ENCODE data around the gene PTTG1. TPM values are rescaled to one million over a fixed set of nuclear protein-coding genes. Genes with fewer than 3 reads are reported as not detected.
"Not testable (repeated sequence)": the region's sequence is repeated elsewhere in the genome, so short reads cannot be mapped to it uniquely, and the experiment has no call there.

The PTTG1 gene
- total RNA-seq, 1 donor from 2014 or later = 32.2 TPM

DNA sequence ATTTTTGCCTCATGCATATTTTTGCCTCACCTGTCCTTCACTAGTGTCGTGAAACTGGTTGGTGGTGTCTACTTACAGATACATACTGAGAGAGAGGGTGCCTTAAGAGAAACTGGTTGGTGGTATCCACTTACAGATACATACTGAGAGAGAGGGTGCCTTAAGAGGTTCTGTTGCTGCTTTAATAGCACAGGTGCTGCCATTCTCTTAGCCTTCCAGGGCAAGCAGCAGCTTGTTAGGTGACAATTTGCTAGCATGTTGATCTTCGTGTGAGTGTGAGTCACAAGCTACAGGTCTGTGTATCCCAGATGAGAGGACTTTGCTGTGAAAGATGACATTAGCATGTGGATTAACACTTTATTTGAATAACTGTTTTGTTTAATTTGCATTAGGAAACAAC is 1.4 kb downstream of the PTTG1 start:
- DNase-seq = no peak

GRCh38 chr5:160427607-160428006 is 6.0 kb downstream of the PTTG1 start:
- no peak for DNase-seq

GRCh38 chr5:160432196-160432595 is 10.5 kb downstream of the PTTG1 start:
- no peak for DNase-seq

- DNase-seq = no peak
These were observed 11.1 kb downstream of the PTTG1 start for GRCh38 chr5:160432787-160433186.

DNA sequence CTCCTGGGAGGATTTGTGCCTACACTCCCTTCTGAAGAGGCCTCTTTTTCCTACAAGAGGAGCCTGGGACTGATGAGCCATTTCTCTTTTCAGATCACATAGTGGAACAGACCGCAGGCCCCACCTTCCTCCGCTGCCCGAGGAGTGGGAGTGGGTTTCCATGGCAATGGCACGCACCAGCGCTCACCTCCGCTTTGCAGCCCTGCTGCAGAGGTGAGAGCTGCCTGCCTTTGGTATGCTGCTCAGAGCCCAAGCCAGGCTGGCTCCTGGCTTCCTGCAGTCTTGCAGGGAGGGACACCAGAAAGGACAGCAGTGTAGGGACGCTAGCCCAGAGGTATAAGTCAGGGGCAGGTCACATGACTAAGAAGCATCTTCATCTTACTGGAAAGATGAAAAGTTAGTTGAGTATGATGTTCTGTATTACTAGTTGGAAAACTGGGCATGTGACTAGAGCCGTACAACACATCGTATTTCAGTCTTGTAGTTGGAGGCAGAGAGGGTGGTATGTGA is 12.4 kb downstream of the PTTG1 start:
- DNase-seq = no peak

- DNase-seq = no peak
These were observed 13.9 kb downstream of the PTTG1 start for GRCh38 chr5:160435532-160435931.

DNA sequence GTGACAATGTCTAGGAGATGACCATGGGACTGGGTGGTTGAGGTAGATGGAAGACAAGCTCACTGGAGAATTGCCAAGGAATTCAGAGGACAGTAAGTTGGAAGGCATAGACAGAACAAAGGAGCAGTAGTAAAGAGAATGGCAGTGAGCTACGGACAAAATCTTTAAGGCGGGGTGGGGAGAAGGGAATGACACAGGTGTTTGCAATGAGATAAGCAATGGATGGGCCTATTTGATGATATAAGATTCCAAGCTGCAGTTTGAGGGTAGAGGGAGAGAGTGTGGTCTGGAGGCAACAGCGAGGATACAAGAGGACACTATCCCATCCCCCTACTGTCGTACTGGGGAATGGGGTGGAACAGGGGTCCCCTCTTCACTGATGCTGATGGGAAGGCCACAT is 14.4 kb downstream of the PTTG1 start:
- DNase-seq = no peak

- not testable (repeated sequence) for DNase-seq
These were observed 15.0 kb downstream of the PTTG1 start for GRCh38 chr5:160436661-160437060.

- no peak for DNase-seq
These were observed 15.6 kb downstream of the PTTG1 start for GRCh38 chr5:160437271-160437670.

- DNase-seq = peak; percentile 28
These were observed 16.9 kb downstream of the PTTG1 start for GRCh38 chr5:160438316-160439204.

GRCh38 chr5:160439205-160439600 is 17.5 kb downstream of the PTTG1 start:
- DNase-seq = peak; percentile 70

GRCh38 chr5:160441311-160441781 is 19.7 kb downstream of the PTTG1 start:
- no peak for DNase-seq

DNA sequence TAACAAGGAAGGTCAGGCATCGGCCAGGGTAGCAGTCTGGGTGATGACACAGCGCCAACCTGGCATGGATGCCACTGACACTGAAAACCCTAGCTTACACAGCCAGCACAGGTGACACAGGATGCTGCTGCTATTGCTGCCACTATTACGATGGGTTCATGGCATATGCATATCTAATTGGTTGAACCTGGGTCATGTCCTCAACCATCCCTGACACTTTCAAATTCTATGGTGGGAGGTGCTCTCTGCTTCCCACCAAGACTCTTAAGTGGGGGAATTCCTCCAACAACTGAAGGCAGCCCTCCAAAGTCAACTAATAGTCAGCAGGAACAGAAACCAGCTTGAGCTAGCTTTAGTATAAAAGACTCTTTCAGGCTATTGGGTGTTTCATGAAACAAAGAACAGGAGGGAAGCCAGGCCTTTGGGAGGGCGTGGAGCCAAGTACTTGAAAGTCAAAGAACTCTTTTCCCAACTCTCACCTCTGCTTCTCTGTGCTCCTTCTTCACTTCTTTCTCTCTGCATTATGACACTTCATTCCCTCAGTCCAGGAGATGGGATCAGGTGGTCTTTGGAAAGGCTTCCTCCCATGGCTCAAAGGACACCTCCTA is 21.3 kb downstream of the PTTG1 start:
- DNase-seq = no peak

- DNase-seq = no peak
These were observed 22.8 kb downstream of the PTTG1 start for GRCh38 chr5:160444407-160444806.

DNA sequence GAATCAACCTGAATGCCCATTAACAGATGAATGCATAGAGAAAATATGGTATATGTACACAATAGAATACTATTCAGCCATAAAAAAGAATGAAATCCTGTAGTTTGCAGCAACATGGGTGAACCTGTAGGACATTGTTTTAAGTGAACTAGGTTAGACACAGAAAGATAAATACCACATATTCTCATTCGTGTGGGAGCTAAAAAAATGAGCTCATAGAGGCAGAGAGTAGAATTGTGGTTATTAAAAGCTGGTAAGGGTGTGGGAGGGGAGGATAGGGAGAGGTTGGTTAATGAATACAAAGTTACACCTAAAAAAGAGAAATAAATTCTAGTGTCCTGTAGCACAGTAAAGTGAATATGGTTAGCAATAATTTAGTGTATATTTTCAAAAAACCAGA is 23.5 kb downstream of the PTTG1 start:
- DNase-seq = no peak

- DNase-seq = no peak
These were observed 24.1 kb downstream of the PTTG1 start for GRCh38 chr5:160445751-160446150.

GRCh38 chr5:160448886-160449285 is 27.2 kb downstream of the PTTG1 start:
- DNase-seq = no peak

DNA sequence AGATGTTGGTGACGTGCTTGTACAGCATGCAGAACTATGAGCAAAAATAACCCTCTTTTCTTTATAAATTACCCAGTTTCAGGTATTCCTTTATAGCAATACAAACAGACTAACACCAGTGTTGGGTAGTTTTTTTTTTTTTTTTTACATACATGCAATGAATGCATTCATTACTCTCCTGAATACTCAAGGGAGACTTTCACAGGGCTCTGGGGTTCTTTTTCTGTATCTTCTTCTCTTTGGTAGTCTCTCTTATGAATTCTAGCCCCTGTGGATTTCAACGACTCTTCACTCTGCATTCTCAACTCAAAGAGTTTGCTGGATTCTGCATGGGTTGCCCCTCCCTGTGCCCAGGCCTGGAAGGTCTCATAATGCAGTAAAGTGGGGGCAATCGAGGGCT is 27.8 kb downstream of the PTTG1 start:
- no peak for DNase-seq

DNA sequence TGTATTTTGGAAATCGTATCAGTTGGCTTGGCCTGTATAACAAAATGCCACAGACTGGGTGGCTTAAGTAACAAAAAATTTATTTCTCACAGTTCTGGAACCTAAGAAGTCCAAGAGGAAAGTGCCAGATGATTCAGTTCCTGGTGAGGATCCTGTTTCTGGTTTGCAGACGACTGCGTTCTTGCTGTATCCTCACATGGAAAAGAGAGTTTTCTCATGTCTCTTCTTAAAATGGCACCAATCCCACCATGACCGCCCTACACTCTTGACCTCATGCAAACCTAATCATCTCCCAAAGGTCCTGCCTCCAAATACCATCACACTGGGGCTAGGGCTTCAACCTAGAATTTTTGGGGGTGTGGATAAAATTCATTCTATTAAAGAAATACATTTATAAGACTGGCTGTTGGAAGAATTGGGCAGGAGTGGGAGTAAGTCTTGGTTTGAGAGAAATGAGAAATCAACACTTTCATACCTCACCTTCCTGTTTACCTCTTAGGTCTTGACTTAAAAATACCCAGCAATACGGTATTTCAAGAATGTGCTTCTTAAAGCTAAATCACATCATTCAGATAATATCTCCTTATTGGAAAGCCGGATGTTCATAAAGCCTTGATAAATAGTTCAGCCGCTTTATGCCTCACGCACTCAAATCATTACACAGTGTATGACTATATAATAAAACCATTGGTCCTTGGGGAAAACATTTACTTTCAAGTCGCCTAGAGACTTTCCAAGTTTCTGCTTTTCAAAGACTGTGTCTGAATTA is 28.7 kb downstream of the PTTG1 start:
- no peak for DNase-seq

DNA sequence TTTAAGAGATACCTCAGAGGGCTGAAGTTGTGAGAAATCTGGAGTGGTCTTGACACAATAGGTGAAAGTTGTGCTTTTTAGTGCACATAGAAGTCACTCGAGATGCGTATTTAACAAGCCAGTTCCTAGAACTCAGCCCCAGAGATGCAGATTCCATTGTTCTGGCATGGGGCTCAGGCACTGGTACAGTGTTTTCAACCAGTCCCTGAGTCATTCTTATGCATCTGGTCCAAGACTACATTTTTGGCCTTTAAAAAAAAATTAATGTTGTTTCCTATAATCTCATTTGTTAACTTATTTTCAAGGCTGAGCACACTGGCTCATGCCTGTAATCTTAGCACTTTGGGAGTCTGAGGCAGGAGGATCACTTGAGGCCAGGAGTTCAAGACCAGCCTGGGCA is 29.6 kb downstream of the PTTG1 start:
- DNase-seq = no peak

DNA sequence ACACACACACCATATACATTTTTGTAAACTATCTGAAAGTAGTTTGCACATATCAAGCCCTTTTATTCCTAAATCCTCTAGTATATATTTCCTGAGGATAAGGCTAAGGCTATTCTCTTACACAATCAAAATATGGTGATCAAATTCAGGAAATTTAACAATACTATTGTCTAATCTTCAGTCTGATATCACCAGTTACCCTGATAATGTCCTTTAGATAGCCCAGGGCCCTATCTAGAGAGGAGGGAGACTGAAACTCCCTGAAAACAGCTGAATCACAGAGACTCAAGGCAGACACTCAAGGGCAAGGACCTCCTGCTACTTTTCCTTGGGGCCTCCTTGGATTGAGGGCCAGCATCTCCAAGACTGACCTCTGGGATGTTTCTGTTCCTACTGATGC is 30.4 kb downstream of the PTTG1 start:
- no peak for DNase-seq

GRCh38 chr5:160452795-160453194 is 31.1 kb downstream of the PTTG1 start:
- DNase-seq = no peak

GRCh38 chr5:160453751-160454150 is 32.1 kb downstream of the PTTG1 start:
- DNase-seq = no peak

Data from skin of body (tissue), 2 donors.